HepG2 (cell line): Measurements from ENCODE around the gene WDR86. TPM values are rescaled to one million over a fixed set of nuclear protein-coding genes. Genes with fewer than 3 reads are reported as not detected.

Experiments
- microRNA-seq: library from miRNA; unstranded; fragments of <30 nt; microRNA quantifications from one replicate; pipeline ENCODE4, GENCODE V29; 2020
- polyA plus RNA-seq, 8 experiments: library from polyadenylated mRNA; depleted of rRNA in 3 of 8; stranded (reverse) in 7 of 8; unstranded in 1 of 8; fragments of >200 nt; fragmentation: Illumina TruSeq in 4 of 8; extraction: Trizol in 4 of 8; gene quantifications; 2 replicates each; pipeline versions ENCODE4 v1.2.1 to v1.2.3, GENCODE V29; 2011 to 2016; ENCODE audit warnings: low read depth in 4 of 8, missing spikeins in 1 of 8, mixed read lengths in 1 of 8; ENCODE audit not compliant: insufficient read depth in 1 of 8
- small RNA-seq, 3 experiments: library from RNA; depleted of rRNA; stranded (forward); fragments of <200 nt; gene quantifications; one replicate each; pipeline ENCODE3, GENCODE V24; 2012; ENCODE audit warnings: low read depth in 2 of 3, low replicate concordance in 1 of 3; ENCODE audit not compliant: insufficient read length in 3 of 3, insufficient read depth in 2 of 3
- total RNA-seq, 5 experiments: library from RNA; depleted of rRNA; stranded (reverse); fragments of >200 nt; fragmentation: Illumina TruSeq; extraction: Trizol; gene quantifications; 2 replicates each; pipeline ENCODE4 v1.2.3, GENCODE V29; 2016; ENCODE audit warnings: low read depth in 1 of 5

Gene WDR86
- total and polyA plus RNA-seq, 2 of the 13 experiments (the other 11 are each of a cell fraction or from before 2014, with no cell fraction given), result 0.11 to 2.9 TPM

Small RNAs within 50 kb of the gene (microRNA-seq; reads per million reads assigned to microRNA genes)
- not detected for gene MIR3907

Small RNAs within 50 kb of the gene (small RNA-seq; reads per million reads assigned to genes)
- 0 reads per million in 3 experiments for gene MIR3907

Other genes with a start within 250 kb of the WDR86 start
- not detected in 2 replicates for gene GBX1, start 242.3 kb downstream of the WDR86 start, total RNA-seq (2016; rRNA removed; fragmentation: Illumina TruSeq; extraction: Trizol)
- not detected in 2 replicates for gene GBX1, start 242.3 kb downstream of the WDR86 start, polyA plus RNA-seq (2011; rRNA removed)
- not detected in 2 replicates for gene ASB10, start 222.8 kb downstream of the WDR86 start, total RNA-seq (2016; rRNA removed; fragmentation: Illumina TruSeq; extraction: Trizol)
- gene ASB10, start 222.8 kb downstream of the WDR86 start, polyA plus RNA-seq (2011; rRNA removed), result not detected in 2 replicates
- gene H2BK1, start 199.6 kb downstream of the WDR86 start, total RNA-seq (2016; rRNA removed; fragmentation: Illumina TruSeq; extraction: Trizol), result not detected in 2 replicates
- gene H2BK1, start 199.6 kb downstream of the WDR86 start, polyA plus RNA-seq (2011; rRNA removed), result not detected in 2 replicates
- gene ABCF2, start 182.8 kb downstream of the WDR86 start, total RNA-seq (2016; rRNA removed; fragmentation: Illumina TruSeq; extraction: Trizol), result 42.5 and 43.0 TPM in 2 replicates
- gene ABCF2, start 182.8 kb downstream of the WDR86 start, polyA plus RNA-seq (2011; rRNA removed), result 16.3 and 18.5 TPM in 2 replicates
- gene CHPF2, start 177.6 kb downstream of the WDR86 start, total RNA-seq (2016; rRNA removed; fragmentation: Illumina TruSeq; extraction: Trizol), result 10.2 and 21.5 TPM in 2 replicates
- gene CHPF2, start 177.6 kb downstream of the WDR86 start, polyA plus RNA-seq (2011; rRNA removed), result 15.4 and 22.5 TPM in 2 replicates
- 0.53 and 0.62 TPM in 2 replicates for gene SMARCD3, start 161.3 kb downstream of the WDR86 start, total RNA-seq (2016; rRNA removed; fragmentation: Illumina TruSeq; extraction: Trizol)
- 0.20 and 0.44 TPM in 2 replicates for gene SMARCD3, start 161.3 kb downstream of the WDR86 start, polyA plus RNA-seq (2011; rRNA removed)
- 37.0 and 47.3 TPM in 2 replicates for gene NUB1, start 68.2 kb downstream of the WDR86 start, total RNA-seq (2016; rRNA removed; fragmentation: Illumina TruSeq; extraction: Trizol)
- 26.0 and 27.1 TPM in 2 replicates for gene NUB1, start 68.2 kb downstream of the WDR86 start, polyA plus RNA-seq (2011; rRNA removed)
- not detected in 2 replicates for gene CRYGN, start 30.1 kb upstream of the WDR86 start, total RNA-seq (2016; rRNA removed; fragmentation: Illumina TruSeq; extraction: Trizol)
- 0.11 TPM in 1 of 2 replicates, not detected in the other for gene CRYGN, start 30.1 kb upstream of the WDR86 start, polyA plus RNA-seq (2011; rRNA removed)
- 77.6 and 90.9 TPM in 2 replicates for gene RHEB, start 109.9 kb upstream of the WDR86 start, total RNA-seq (2016; rRNA removed; fragmentation: Illumina TruSeq; extraction: Trizol)
- 37.2 and 55.0 TPM in 2 replicates for gene RHEB, start 109.9 kb upstream of the WDR86 start, polyA plus RNA-seq (2011; rRNA removed)